Measurements from ENCODE around the gene OR8G1. TPM values are rescaled to one million over a fixed set of nuclear protein-coding genes. Genes with fewer than 3 reads are reported as not detected.

The OR8G1 gene
- under 0.01 TPM for total RNA-seq

DNA sequence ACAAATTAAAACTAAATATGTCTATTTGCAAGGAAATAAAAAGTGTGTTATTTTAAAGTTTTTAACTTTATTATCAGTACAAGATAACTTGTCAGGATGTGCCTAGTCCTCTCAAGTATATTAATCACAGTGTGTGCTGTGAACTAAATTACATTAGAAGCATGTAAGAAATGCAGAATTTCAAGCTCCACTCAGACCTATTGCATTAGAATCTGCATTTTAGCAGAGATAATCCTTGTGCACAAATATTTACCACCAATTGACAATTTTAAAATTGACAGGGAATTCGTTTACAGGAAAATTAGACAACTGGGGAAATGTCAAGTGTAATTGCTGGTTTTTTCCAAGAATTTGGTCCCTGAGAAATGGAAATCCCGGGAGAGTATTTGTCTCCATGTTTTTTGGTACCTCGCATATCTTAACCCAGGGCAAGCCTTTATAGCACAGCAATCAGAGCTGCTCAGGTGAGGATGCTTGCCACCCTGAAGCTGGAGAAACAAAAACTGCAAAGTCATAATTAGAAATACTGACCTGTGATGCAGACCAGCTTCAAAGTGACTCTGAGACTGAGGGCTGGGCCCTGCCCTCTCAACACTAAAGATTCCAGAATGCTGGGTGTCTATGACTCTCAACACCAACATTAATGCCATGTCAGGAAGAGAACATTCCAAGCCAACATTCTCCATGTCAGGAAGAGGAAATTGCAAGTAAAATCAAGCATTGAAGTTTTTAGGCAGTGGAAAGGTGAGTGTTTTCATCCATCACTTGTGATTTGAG is at the start of gene OR8G1:
TSS of gene OR8G1 (plus strand) at position 475 of the 777 bp plus-strand sequence. CDS start 8,581 bp downstream, outside the sequence.
- H3K27me3 ChIP-seq (ENCODE audit: control insufficient read depth in 3 of 3, insufficient read depth in 3 of 3, low read length in 3 of 3), result no peaks in the 10 kb centered on the region
- H3K4me1 ChIP-seq (ENCODE audit: control insufficient read depth in 3 of 3, insufficient read depth in 3 of 3, low read length in 3 of 3), result no peaks in the 10 kb centered on the region
- H3K4me3 ChIP-seq (ENCODE audit: low read length in 3 of 3), result no peak within 1 kb of the TSS
- no peaks in the 10 kb centered on the region for H3K9me3 ChIP-seq (ENCODE audit: control insufficient read depth in 3 of 3, low read length in 3 of 3)
- H3K27ac ChIP-seq (ENCODE audit: low read depth, low read length), result no peak within 1 kb of the TSS
- H3K36me3 ChIP-seq (ENCODE audit: control insufficient read depth in 3 of 3, insufficient read depth in 3 of 3, low read length in 3 of 3), result no peaks in the 10 kb centered on the region
- no peak within 1 kb of the TSS for H3K9ac ChIP-seq (ENCODE audit: low read depth in 1 of 3, low read length in 3 of 3)

- no peak overlapping the region for H3K9ac ChIP-seq (ENCODE audit: low read depth in 1 of 3, low read length in 3 of 3)
- no peaks in the 10 kb centered on the region for H3K27me3 ChIP-seq (ENCODE audit: control insufficient read depth in 3 of 3, insufficient read depth in 3 of 3, low read length in 3 of 3)
- no peaks in the 10 kb centered on the region for H3K36me3 ChIP-seq (ENCODE audit: control insufficient read depth in 3 of 3, insufficient read depth in 3 of 3, low read length in 3 of 3)
- peaks cover 0 to 4% (median 0%) of the 10 kb centered on the region in 3 donors for H3K4me1 ChIP-seq (ENCODE audit: control insufficient read depth in 3 of 3, insufficient read depth in 3 of 3, low read length in 3 of 3)
- no peaks in the 10 kb centered on the region for H3K9me3 ChIP-seq (ENCODE audit: control insufficient read depth in 3 of 3, low read length in 3 of 3)
- H3K27ac ChIP-seq (ENCODE audit: low read depth, low read length), result peak overlapping the region; percentile 43
- H3K4me3 ChIP-seq (ENCODE audit: low read length in 3 of 3), result no peak overlapping the region
These were observed 47.5 kb upstream of the OR8G1 start for GRCh38 chr11:124193221-124194010.

GRCh38 chr11:124194293-124195188 is 46.4 kb upstream of the OR8G1 start:
- Histone ChIP-seq H3K27me3 (ENCODE audit: control insufficient read depth in 3 of 3, insufficient read depth in 3 of 3, low read length in 3 of 3) (no peaks in the 10 kb centered on the region), H3K27ac (ENCODE audit: low read depth, low read length) (peak overlapping the region; percentile 43)

GRCh38 chr11:124195189-124195734 is 45.6 kb upstream of the OR8G1 start:
- no peak overlapping the region for H3K4me3 ChIP-seq (ENCODE audit: low read length in 3 of 3)
- H3K9me3 ChIP-seq (ENCODE audit: control insufficient read depth in 3 of 3, low read length in 3 of 3), result no peaks in the 10 kb centered on the region
- H3K27me3 ChIP-seq (ENCODE audit: control insufficient read depth in 3 of 3, insufficient read depth in 3 of 3, low read length in 3 of 3), result no peaks in the 10 kb centered on the region
- H3K4me1 ChIP-seq (ENCODE audit: control insufficient read depth in 3 of 3, insufficient read depth in 3 of 3, low read length in 3 of 3), result peaks cover 0 to 4% (median 0%) of the 10 kb centered on the region in 3 donors
- no peak overlapping the region for H3K9ac ChIP-seq (ENCODE audit: low read depth in 1 of 3, low read length in 3 of 3)
- no peak overlapping the region for H3K27ac ChIP-seq (ENCODE audit: low read depth, low read length)
- H3K36me3 ChIP-seq (ENCODE audit: control insufficient read depth in 3 of 3, insufficient read depth in 3 of 3, low read length in 3 of 3), result no peaks in the 10 kb centered on the region

More at GRCh38 chr11:124194293-124195188, 46.4 kb upstream of the OR8G1 start:
- Histone ChIP-seq H3K4me1 (ENCODE audit: control insufficient read depth in 3 of 3, insufficient read depth in 3 of 3, low read length in 3 of 3) (peaks cover 0 to 4% (median 0%) of the 10 kb centered on the region in 3 donors), H3K36me3 (ENCODE audit: control insufficient read depth in 3 of 3, insufficient read depth in 3 of 3, low read length in 3 of 3) (no peaks in the 10 kb centered on the region), H3K9me3 (ENCODE audit: control insufficient read depth in 3 of 3, low read length in 3 of 3) (no peaks in the 10 kb centered on the region), H3K4me3 (ENCODE audit: low read length in 3 of 3) (peak overlapping the region in 1 of 3 donors; percentile 40), H3K9ac (ENCODE audit: low read depth in 1 of 3, low read length in 3 of 3) (no peak overlapping the region)

DNA sequence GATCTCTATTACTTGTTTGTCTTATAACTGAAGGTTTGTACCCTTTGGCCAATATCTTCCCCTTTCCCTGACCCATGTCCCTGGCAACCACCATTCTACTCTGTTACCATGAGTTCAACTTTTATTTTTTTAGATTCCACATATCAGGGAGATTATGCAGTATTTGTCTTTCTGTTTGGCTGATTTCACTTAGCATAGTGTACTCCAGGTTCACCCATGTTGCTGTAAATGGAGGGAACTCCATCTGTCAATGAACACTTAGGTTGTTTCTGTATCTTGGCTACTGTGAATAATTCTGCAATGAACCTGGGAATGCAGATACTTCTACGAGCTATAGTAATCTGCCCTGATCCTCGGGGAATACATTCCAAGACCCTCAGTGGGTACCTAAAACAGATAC is 42.9 kb upstream of the OR8G1 start:
- no peaks in the 10 kb centered on the region for H3K36me3 ChIP-seq (ENCODE audit: control insufficient read depth in 3 of 3, insufficient read depth in 3 of 3, low read length in 3 of 3)
- peaks cover 0 to 3% (median 0%) of the 10 kb centered on the region in 3 donors for H3K27me3 ChIP-seq (ENCODE audit: control insufficient read depth in 3 of 3, insufficient read depth in 3 of 3, low read length in 3 of 3)
- H3K9me3 ChIP-seq (ENCODE audit: control insufficient read depth in 3 of 3, low read length in 3 of 3), result no peaks in the 10 kb centered on the region

DNA sequence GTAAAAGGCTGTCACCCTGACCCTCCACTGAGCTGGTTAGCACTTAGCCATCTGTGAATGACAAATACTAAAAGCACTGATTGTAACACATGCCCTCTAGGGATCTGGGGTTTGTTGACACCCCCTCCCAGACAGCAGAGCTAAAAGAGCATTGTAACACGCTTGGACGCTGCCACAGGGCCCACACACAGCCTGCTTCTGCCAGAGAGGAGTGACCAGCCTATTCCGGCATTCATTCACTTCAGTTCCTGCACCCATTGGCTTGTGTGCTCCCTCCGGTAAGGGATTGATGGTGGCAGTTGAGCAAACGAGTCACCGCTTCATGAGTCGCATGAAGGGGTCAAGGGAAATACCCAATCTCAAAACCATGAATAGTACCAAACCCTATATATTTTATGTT is 42.0 kb upstream of the OR8G1 start:
- Histone ChIP-seq H3K9ac (ENCODE audit: low read depth in 1 of 3, low read length in 3 of 3) (no peak overlapping the region), H3K4me3 (ENCODE audit: low read length in 3 of 3) (no peak overlapping the region), H3K9me3 (ENCODE audit: control insufficient read depth in 3 of 3, low read length in 3 of 3) (no peaks in the 10 kb centered on the region), H3K4me1 (ENCODE audit: control insufficient read depth in 3 of 3, insufficient read depth in 3 of 3, low read length in 3 of 3) (peaks cover 0 to 4% (median 0%) of the 10 kb centered on the region in 3 donors), H3K27me3 (ENCODE audit: control insufficient read depth in 3 of 3, insufficient read depth in 3 of 3, low read length in 3 of 3) (peaks cover 0 to 3% (median 0%) of the 10 kb centered on the region in 3 donors), H3K36me3 (ENCODE audit: control insufficient read depth in 3 of 3, insufficient read depth in 3 of 3, low read length in 3 of 3) (no peaks in the 10 kb centered on the region), H3K27ac (ENCODE audit: low read depth, low read length) (no peak overlapping the region)

More for the DNA sequence above, 42.9 kb upstream of the OR8G1 start:
- Histone ChIP-seq H3K4me3 (ENCODE audit: low read length in 3 of 3) (no peak overlapping the region), H3K4me1 (ENCODE audit: control insufficient read depth in 3 of 3, insufficient read depth in 3 of 3, low read length in 3 of 3) (peaks cover 0 to 4% (median 0%) of the 10 kb centered on the region in 3 donors), H3K27ac (ENCODE audit: low read depth, low read length) (no peak overlapping the region), H3K9ac (ENCODE audit: low read depth in 1 of 3, low read length in 3 of 3) (no peak overlapping the region)

- no peaks in the 10 kb centered on the region for H3K9me3 ChIP-seq (ENCODE audit: control insufficient read depth in 3 of 3, low read length in 3 of 3)
- H3K9ac ChIP-seq (ENCODE audit: low read depth in 1 of 3, low read length in 3 of 3), result no peak overlapping the region
- H3K27me3 ChIP-seq (ENCODE audit: control insufficient read depth in 3 of 3, insufficient read depth in 3 of 3, low read length in 3 of 3), result peaks cover 0 to 3% (median 0%) of the 10 kb centered on the region in 3 donors
- peaks cover 0 to 4% (median 0%) of the 10 kb centered on the region in 3 donors for H3K4me1 ChIP-seq (ENCODE audit: control insufficient read depth in 3 of 3, insufficient read depth in 3 of 3, low read length in 3 of 3)
- no peaks in the 10 kb centered on the region for H3K36me3 ChIP-seq (ENCODE audit: control insufficient read depth in 3 of 3, insufficient read depth in 3 of 3, low read length in 3 of 3)
- H3K4me3 ChIP-seq (ENCODE audit: low read length in 3 of 3), result no peak overlapping the region
- no peak overlapping the region for H3K27ac ChIP-seq (ENCODE audit: low read depth, low read length)
These were observed 41.2 kb upstream of the OR8G1 start for GRCh38 chr11:124199702-124200101.

DNA sequence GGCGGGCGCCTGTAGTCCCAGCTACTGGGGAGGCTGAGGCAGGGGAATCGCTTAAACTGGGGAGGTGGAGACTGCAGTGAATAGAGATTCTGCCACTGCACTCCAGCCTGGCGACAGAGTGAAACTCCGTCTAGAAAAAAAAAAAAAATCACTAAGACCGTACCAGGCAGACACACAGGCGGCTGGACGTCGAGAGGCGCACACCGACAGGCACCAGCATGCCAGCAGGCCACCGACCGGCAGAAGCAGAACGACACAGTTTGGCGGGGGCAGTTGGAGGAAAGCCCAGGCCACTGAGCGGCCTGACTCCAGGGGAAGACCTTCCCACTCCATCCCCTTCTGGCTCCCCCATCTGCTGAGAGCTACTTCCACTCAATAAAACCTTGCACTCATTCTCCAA is 40.2 kb upstream of the OR8G1 start:
- no peaks in the 10 kb centered on the region for H3K9me3 ChIP-seq (ENCODE audit: control insufficient read depth in 3 of 3, low read length in 3 of 3)
- H3K4me3 ChIP-seq (ENCODE audit: low read length in 3 of 3), result no peak overlapping the region
- H3K36me3 ChIP-seq (ENCODE audit: control insufficient read depth in 3 of 3, insufficient read depth in 3 of 3, low read length in 3 of 3), result no peaks in the 10 kb centered on the region
- no peak overlapping the region for H3K9ac ChIP-seq (ENCODE audit: low read depth in 1 of 3, low read length in 3 of 3)
- H3K4me1 ChIP-seq (ENCODE audit: control insufficient read depth in 3 of 3, insufficient read depth in 3 of 3, low read length in 3 of 3), result no peaks in the 10 kb centered on the region
- no peak overlapping the region for H3K27ac ChIP-seq (ENCODE audit: low read depth, low read length)
- H3K27me3 ChIP-seq (ENCODE audit: control insufficient read depth in 3 of 3, insufficient read depth in 3 of 3, low read length in 3 of 3), result peaks cover 0 to 3% (median 0%) of the 10 kb centered on the region in 3 donors

DNA sequence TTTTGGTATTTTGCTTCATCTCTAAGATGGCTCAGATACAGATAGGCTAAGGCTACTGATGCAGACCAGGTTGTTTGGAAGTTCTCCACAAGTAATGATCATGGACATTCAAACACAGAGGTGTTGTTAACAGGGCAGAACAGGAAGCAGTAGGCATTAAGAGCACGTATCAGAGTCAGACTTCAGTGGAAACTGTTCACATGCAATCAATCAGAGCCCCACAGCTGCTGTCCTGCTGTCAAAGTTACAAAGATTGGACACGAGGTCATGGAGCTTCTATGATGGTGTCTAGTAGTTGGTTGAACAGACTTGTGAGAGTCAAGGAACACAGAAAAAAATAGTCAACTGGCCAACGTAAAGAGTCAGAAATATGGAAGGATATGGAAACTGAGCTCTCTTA is 37.9 kb upstream of the OR8G1 start:
- H3K4me1 ChIP-seq (ENCODE audit: control insufficient read depth in 3 of 3, insufficient read depth in 3 of 3, low read length in 3 of 3), result no peaks in the 10 kb centered on the region
- H3K4me3 ChIP-seq (ENCODE audit: low read length in 3 of 3), result no peak overlapping the region
- no peaks in the 10 kb centered on the region for H3K9me3 ChIP-seq (ENCODE audit: control insufficient read depth in 3 of 3, low read length in 3 of 3)
- H3K36me3 ChIP-seq (ENCODE audit: control insufficient read depth in 3 of 3, insufficient read depth in 3 of 3, low read length in 3 of 3), result no peaks in the 10 kb centered on the region
- no peak overlapping the region for H3K9ac ChIP-seq (ENCODE audit: low read depth in 1 of 3, low read length in 3 of 3)
- peaks cover 0 to 3% (median 0%) of the 10 kb centered on the region in 3 donors for H3K27me3 ChIP-seq (ENCODE audit: control insufficient read depth in 3 of 3, insufficient read depth in 3 of 3, low read length in 3 of 3)
- H3K27ac ChIP-seq (ENCODE audit: low read depth, low read length), result no peak overlapping the region

All from skeletal muscle tissue (tissue), 4 donors.